ENCODE results near the gene WDR31.

- TF ChIP-seq CTCF (conservative IDR thresholded peaks at IDR 0.05) (no peak), ZFX (IDR thresholded peaks at IDR 0.05) (no peak)
These were observed 29.7 kb upstream of the WDR31 start for GRCh38 chr9:113369855-113370140.

Measured in C4-2B (cell line).